Left ventricle myocardium inferior (tissue), 1 donor: ENCODE measurements around the gene IFI27. TPM values are rescaled to one million over a fixed set of nuclear protein-coding genes. Genes with fewer than 3 reads are reported as not detected.
A peak's percentile ranks its signal among the peaks of the same experiment; 100 is the strongest.

ENCODE experiments used
- DNase-seq: peaks from one replicate; pipeline ENCODE4 v3.0.0-alpha.2; 2020
- H3K27ac ChIP-seq: fragments of 200-600 bp; replicated peaks from 2 replicates; pipeline ENCODE4 v1.8.0; 2021
- H3K27me3 ChIP-seq: fragments of 200-600 bp; 2 replicates; pipeline ENCODE4 v1.8.0; 2021; ENCODE audit warnings: low read depth
- H3K36me3 ChIP-seq: fragments of 200-600 bp; 2 replicates; pipeline ENCODE4 v1.8.0; 2021
- H3K4me1 ChIP-seq: fragments of 200-600 bp; 2 replicates; pipeline ENCODE4 v1.8.0; 2021
- H3K4me3 ChIP-seq: fragments of 200-600 bp; 2 replicates; pipeline ENCODE4 v1.8.0; 2021; ENCODE audit warnings: mild to moderate bottlenecking, moderate library complexity
- H3K9me3 ChIP-seq: fragments of 200-600 bp; replicated peaks from 2 replicates; pipeline ENCODE4 v1.8.0; 2021
- intact Hi-C: fragments of 100-400 bp; cut with micrococcal nuclease; formaldehyde crosslinking; loops from one replicate; pipeline ENCODE4 v1.11.0; 2022
- total RNA-seq: library from RNA; stranded (reverse); fragmentation: NEBNext Ultra II Directional; extraction: Animal tissue kit (Norgen Biotek cat#: 25700); gene quantifications from one replicate; pipeline ENCODE4 v1.2.1, GENCODE V29; 2021
- TF ChIP-seq, protein P1 (sequence below): fragments of 200-600 bp; IDR thresholded peaks from 2 replicates; pipeline ENCODE4 v1.8.0; 2021; ENCODE audit warnings: antibody characterized with exemption, mild to moderate bottlenecking, borderline replicate concordance
- donor health status: DM: no; HTN: yes; CAD: no; lungs with severe emphysema.

IFI27 gene
- total RNA-seq, 1 donor from 2014 or later: 130 TPM

DNA sequence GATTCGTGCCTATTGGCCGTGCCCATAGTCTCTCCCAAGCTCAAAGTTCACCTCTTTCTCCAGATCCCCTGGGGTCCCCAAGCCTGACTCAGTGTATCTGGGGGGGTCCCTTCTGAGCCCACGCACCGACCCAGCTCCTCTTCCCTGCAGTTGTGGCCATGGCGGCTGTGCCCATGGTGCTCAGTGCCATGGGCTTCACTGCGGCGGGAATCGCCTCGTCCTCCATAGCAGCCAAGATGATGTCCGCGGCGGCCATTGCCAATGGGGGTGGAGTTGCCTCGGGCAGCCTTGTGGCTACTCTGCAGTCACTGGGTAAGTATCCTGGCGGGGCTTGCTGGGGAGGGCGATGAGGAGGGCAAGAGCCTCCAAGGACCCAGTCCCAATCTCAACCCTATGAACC is 5.1 kb downstream of the IFI27 start:
- H3K27ac ChIP-seq: peak overlapping the region; percentile 89

DNA sequence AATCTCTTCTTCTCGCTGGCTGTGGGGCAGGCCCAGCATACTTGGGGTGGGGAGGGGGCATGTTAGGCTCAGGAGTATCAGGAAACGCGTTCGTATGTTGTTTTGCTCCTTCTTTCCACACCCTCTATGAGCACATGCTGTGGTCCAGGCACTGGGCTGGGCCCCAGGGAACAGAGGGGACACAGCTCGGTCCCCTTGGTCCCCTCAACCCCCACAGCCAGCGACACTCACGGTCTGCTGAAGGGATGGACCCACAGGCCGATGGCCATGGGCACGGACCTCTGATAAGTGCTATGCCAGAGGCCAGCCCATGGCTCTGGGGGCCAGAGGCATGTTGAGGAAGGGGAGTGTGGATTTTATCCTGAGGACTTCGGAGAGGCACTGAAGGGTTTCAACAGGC is 6.2 kb downstream of the IFI27 start:
- intact Hi-C loops: no loop called here
- peaks cover 21% of the 10 kb centered on the region for H3K9me3 ChIP-seq
- H3K4me3 ChIP-seq: no peak overlapping the region
- peaks cover 35% of the 10 kb centered on the region for H3K4me1 ChIP-seq
- H3K27me3 ChIP-seq: no peaks in the 10 kb centered on the region
- H3K36me3 ChIP-seq: no peaks in the 10 kb centered on the region
- no peak overlapping the region for H3K27ac ChIP-seq
- TF ChIP-seq, protein P1, sequence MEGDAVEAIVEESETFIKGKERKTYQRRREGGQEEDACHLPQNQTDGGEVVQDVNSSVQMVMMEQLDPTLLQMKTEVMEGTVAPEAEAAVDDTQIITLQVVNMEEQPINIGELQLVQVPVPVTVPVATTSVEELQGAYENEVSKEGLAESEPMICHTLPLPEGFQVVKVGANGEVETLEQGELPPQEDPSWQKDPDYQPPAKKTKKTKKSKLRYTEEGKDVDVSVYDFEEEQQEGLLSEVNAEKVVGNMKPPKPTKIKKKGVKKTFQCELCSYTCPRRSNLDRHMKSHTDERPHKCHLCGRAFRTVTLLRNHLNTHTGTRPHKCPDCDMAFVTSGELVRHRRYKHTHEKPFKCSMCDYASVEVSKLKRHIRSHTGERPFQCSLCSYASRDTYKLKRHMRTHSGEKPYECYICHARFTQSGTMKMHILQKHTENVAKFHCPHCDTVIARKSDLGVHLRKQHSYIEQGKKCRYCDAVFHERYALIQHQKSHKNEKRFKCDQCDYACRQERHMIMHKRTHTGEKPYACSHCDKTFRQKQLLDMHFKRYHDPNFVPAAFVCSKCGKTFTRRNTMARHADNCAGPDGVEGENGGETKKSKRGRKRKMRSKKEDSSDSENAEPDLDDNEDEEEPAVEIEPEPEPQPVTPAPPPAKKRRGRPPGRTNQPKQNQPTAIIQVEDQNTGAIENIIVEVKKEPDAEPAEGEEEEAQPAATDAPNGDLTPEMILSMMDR: no peak
- DNase-seq: no peak

More for the DNA sequence above, 5.1 kb downstream of the IFI27 start:
- intact Hi-C loops: no loop called here
- H3K4me3 ChIP-seq: peak overlapping the region; percentile 69
- no peaks in the 10 kb centered on the region for H3K36me3 ChIP-seq
- H3K27me3 ChIP-seq: no peaks in the 10 kb centered on the region
- peaks cover 42% of the 10 kb centered on the region for H3K4me1 ChIP-seq
- peaks cover 17% of the 10 kb centered on the region for H3K9me3 ChIP-seq
- no peak for DNase-seq
- TF ChIP-seq, protein P1: no peak

DNA sequence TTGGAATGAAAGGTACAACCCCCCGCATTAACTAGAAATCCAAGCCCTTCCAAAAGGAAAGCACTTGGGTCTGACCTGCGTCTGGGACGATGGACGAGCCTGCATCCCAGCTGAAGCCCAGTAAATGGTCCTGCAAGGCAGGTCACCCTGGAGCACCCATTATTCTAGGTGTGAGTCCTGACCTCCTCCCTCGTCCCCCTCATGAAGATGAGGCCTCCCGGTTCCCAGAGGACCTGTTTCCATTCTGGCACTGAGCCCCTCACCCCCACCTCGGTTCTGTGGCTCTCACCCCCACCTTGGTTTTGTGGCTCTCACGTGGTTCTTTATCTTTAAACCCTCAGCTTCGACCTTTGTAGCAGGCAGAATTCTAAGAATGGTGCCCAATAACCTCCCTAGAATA is 7.3 kb downstream of the IFI27 start:
- DNase-seq: no peak
- Histone ChIP-seq H3K36me3 (no peaks in the 10 kb centered on the region), H3K4me1 (peaks cover 31% of the 10 kb centered on the region), H3K27ac (no peak overlapping the region), H3K9me3 (peaks cover 21% of the 10 kb centered on the region), H3K4me3 (no peak overlapping the region), H3K27me3 (no peaks in the 10 kb centered on the region)
- TF ChIP-seq, protein P1: no peak
- intact Hi-C loops: no loop called here

DNA sequence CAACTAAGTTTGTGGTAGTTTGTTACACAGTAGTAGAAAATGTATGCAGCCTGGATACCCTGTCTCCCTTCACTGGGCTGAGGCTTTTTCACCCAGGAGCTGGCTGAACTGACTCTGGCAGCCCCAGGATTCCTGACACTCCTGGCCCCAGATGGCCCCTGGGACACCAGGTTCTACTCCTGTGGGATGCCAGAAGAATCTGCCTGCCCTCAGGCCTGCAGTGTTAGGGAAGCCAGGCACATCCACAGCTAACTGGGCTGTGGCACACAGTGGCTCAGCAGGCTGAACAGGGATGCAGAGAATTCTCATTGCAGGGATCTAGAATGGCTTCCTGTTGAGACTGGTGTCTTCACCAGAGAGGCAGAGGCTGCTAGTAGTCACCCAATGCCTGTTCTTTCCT is 8.5 kb downstream of the IFI27 start:
- Histone ChIP-seq H3K36me3 (no peaks in the 10 kb centered on the region), H3K4me3 (no peak overlapping the region), H3K27ac (no peak overlapping the region), H3K9me3 (peaks cover 21% of the 10 kb centered on the region), H3K27me3 (no peaks in the 10 kb centered on the region), H3K4me1 (peaks cover 18% of the 10 kb centered on the region)
- TF ChIP-seq, protein P1: no peak
- no peak for DNase-seq
- intact Hi-C loops: no loop called here

DNA sequence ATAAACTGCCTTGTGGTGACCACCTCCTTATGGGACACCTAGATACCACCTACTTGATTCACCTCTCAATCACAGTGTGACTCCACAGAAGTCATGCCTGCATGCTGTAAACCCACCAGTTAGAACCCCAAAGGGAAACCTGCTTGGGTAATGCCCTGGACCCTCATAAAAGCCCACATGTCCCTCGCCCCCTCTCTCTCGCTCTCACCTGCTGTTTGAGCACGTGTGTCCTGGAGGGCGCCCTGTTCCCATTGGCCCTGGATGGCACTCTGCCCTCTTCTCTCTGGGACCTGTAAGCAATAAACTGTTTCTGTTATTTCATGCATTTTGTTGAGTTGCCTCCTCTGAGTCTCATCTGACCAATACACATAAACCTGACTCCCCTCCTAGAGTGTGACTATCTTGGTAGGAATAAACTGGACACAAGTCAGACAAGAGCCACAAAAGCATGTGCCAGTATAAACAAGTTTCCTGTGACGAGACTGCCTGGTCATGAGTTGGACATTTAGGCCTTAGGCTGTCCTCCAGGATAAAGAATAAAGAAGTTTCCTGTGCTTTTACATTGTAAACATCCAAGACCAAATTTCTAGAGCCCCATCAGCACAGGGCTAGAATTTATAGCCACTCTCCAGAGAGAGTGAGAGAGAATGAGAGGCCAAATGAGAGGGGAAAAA is 10.3 kb downstream of the IFI27 start:
- DNase-seq: no peak
- Histone ChIP-seq H3K4me3 (no peak overlapping the region), H3K27me3 (no peaks in the 10 kb centered on the region), H3K27ac (no peak overlapping the region), H3K9me3 (peaks cover 21% of the 10 kb centered on the region), H3K36me3 (no peaks in the 10 kb centered on the region), H3K4me1 (peaks cover 1% of the 10 kb centered on the region)
- intact Hi-C loops: no loop called here
- TF ChIP-seq, protein P1: no peak
